Measurements from ENCODE around the gene GLP2R. TPM values are rescaled to one million over a fixed set of nuclear protein-coding genes. Genes with fewer than 3 reads are reported as not detected.

The GLP2R gene
- total RNA-seq, 1 donor from 2014 or later: 3.4 TPM

DNA sequence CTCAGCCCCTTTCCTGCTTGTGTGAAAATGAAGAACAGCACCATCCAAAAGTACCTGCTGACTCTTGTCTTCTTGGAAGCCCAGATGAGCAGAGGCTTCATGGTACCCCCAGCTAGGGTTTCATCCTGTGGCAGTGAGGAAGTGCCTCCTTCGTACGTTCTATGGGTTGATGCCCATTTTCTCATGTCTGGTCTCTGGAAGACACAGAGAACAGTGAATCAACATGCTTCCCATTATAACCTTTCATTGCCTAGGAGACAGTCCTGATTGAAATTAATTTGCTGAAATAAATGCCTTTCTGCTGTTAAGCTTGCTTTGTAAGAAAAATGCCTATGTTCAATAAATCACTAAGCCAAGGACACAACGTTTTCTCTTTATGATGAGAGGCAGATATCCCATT is 42.8 kb downstream of the GLP2R start:
- Histone ChIP-seq H3K36me3 (no peaks in the 10 kb centered on the region), H3K4me3 (no peak overlapping the region), H3K27ac (no peak overlapping the region), H3K9me3 (no peaks in the 10 kb centered on the region), H3K4me1 (no peaks in the 10 kb centered on the region), H3K27me3 (ENCODE audit: low read depth) (no peaks in the 10 kb centered on the region)
- ATAC-seq (no peak), DNase-seq (no peak)
- TF ChIP-seq, protein P1, sequence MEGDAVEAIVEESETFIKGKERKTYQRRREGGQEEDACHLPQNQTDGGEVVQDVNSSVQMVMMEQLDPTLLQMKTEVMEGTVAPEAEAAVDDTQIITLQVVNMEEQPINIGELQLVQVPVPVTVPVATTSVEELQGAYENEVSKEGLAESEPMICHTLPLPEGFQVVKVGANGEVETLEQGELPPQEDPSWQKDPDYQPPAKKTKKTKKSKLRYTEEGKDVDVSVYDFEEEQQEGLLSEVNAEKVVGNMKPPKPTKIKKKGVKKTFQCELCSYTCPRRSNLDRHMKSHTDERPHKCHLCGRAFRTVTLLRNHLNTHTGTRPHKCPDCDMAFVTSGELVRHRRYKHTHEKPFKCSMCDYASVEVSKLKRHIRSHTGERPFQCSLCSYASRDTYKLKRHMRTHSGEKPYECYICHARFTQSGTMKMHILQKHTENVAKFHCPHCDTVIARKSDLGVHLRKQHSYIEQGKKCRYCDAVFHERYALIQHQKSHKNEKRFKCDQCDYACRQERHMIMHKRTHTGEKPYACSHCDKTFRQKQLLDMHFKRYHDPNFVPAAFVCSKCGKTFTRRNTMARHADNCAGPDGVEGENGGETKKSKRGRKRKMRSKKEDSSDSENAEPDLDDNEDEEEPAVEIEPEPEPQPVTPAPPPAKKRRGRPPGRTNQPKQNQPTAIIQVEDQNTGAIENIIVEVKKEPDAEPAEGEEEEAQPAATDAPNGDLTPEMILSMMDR (IDR thresholded peaks at IDR 0.05): no peak
- intact Hi-C loops (cut with DNase I): no loop called here

- Histone ChIP-seq H3K4me1 (no peaks in the 10 kb centered on the region), H3K36me3 (no peaks in the 10 kb centered on the region), H3K27me3 (ENCODE audit: low read depth) (no peaks in the 10 kb centered on the region), H3K9me3 (no peaks in the 10 kb centered on the region), H3K27ac (no peak overlapping the region), H3K4me3 (no peak overlapping the region)
- ATAC-seq (no peak), DNase-seq (no peak)
- intact Hi-C loops (cut with DNase I): no loop called here
- TF ChIP-seq, protein P1 (IDR thresholded peaks at IDR 0.05): no peak
Observed at GRCh38 chr17:9872852-9873251, 47.1 kb downstream of the GLP2R start.

DNA sequence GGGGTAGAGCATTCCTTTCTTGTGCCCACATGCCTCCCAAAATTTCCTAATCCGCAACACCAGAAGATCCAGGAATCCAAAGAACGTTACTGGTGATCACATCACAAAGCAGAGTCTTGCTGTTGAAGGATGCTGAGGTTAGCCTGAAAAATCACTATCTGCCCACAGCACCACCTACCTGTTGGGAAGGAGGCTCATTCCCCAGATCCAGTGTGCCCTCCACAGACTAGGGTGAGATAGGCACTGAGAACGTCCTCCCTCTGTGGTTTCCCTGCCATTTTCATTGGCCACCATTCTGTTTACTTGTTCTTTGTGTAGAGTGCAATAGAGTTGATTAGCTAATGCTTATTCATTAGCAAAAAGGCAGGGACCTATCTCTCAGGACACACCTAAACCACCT is 49.0 kb downstream of the GLP2R start:
- intact Hi-C loops (cut with DNase I): no loop called here
- Histone ChIP-seq H3K9me3 (no peaks in the 10 kb centered on the region), H3K36me3 (no peaks in the 10 kb centered on the region), H3K27me3 (ENCODE audit: low read depth) (no peaks in the 10 kb centered on the region), H3K4me1 (no peaks in the 10 kb centered on the region), H3K4me3 (no peak overlapping the region), H3K27ac (no peak overlapping the region)
- TF ChIP-seq, protein P1 (IDR thresholded peaks at IDR 0.05): no peak
- ATAC-seq (no peak), DNase-seq (no peak)

- TF ChIP-seq, protein P1 (IDR thresholded peaks at IDR 0.05): no peak
- H3K27me3 ChIP-seq (ENCODE audit: low read depth): no peaks in the 10 kb centered on the region
- H3K4me3 ChIP-seq: no peak overlapping the region
- no peaks in the 10 kb centered on the region for H3K36me3 ChIP-seq
- no peaks in the 10 kb centered on the region for H3K4me1 ChIP-seq
- intact Hi-C loops (cut with DNase I): no loop called here
- DNase-seq (no peak), ATAC-seq (peak; percentile 46 to 77)
- no peak overlapping the region for H3K27ac ChIP-seq
- H3K9me3 ChIP-seq: no peaks in the 10 kb centered on the region
Observed at GRCh38 chr17:9875441-9875840, 49.7 kb downstream of the GLP2R start.

- Histone ChIP-seq H3K36me3 (no peaks in the 10 kb centered on the region), H3K4me3 (no peak overlapping the region), H3K27me3 (ENCODE audit: low read depth) (no peaks in the 10 kb centered on the region), H3K27ac (no peak overlapping the region), H3K9me3 (peaks cover 13% of the 10 kb centered on the region), H3K4me1 (no peaks in the 10 kb centered on the region)
- ATAC-seq: no peak
- TF ChIP-seq, protein P1 (IDR thresholded peaks at IDR 0.05): no peak
- intact Hi-C loops (cut with DNase I): no loop called here
- DNase-seq: no peak
Observed at GRCh38 chr17:9878356-9878755, 52.6 kb downstream of the GLP2R start.
